Suprapubic skin (tissue), 3 donors: ENCODE results near the gene HSD17B11.

Source experiments
- EP300 ChIP-seq: sonication (generic); formaldehyde crosslinking; IDR thresholded peaks from one replicate; pipeline ENCODE4 v1.6.1; 2017; ENCODE audit warnings: antibody characterized with exemption
- POLR2A ChIP-seq, 2 donors: fragments of 450-650 bp; IDR thresholded peaks; one replicate each; pipeline ENCODE4 v1.6.1; 2017; ENCODE audit warnings: antibody characterized with exemption in 2 of 2, mild to moderate bottlenecking in 2 of 2, moderate library complexity in 2 of 2
- TF ChIP-seq, protein P1 (sequence below), 2 donors: fragments of 200-600 bp in 1 of 2; fragments of 450-650 bp in 1 of 2; sonication (generic) in 1 of 2; IDR thresholded peaks; one replicate each; pipeline ENCODE4 v1.5.1; 2016 to 2019; ENCODE audit warnings: antibody characterized with exemption in 2 of 2, mild to moderate bottlenecking in 1 of 2, moderate library complexity in 1 of 2

DNA sequence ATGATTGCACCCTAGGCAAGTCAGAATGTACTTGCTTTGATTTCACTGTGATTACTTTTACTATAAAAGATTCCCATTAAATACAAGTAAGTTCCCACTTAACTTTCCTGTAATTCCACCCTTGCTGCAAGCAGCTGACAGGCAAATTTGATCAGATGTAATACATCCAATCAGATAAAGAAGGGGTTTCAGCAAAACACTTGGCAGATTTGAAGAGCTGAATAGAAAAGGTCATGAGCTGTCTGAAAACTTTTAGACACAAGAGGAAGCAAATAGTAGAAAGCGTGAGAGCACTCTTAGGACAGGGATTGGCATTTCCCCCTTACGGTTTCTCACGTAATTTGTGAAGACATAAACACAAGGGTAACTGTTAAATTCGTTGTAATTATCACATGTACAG, 91.1 kb downstream of the HSD17B11 start:
- TF ChIP-seq, protein P1, sequence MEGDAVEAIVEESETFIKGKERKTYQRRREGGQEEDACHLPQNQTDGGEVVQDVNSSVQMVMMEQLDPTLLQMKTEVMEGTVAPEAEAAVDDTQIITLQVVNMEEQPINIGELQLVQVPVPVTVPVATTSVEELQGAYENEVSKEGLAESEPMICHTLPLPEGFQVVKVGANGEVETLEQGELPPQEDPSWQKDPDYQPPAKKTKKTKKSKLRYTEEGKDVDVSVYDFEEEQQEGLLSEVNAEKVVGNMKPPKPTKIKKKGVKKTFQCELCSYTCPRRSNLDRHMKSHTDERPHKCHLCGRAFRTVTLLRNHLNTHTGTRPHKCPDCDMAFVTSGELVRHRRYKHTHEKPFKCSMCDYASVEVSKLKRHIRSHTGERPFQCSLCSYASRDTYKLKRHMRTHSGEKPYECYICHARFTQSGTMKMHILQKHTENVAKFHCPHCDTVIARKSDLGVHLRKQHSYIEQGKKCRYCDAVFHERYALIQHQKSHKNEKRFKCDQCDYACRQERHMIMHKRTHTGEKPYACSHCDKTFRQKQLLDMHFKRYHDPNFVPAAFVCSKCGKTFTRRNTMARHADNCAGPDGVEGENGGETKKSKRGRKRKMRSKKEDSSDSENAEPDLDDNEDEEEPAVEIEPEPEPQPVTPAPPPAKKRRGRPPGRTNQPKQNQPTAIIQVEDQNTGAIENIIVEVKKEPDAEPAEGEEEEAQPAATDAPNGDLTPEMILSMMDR (IDR thresholded peaks at IDR 0.05), result no peak
- no peak for TF ChIP-seq POLR2A (IDR thresholded peaks at IDR 0.05)
- TF ChIP-seq EP300, result no peak
